Upper lobe of left lung (tissue), 6 donors: Measurements from ENCODE around the gene FHOD3. TPM values are rescaled to one million over a fixed set of nuclear protein-coding genes. Genes with fewer than 3 reads are reported as not detected.

ENCODE experiments used
- ATAC-seq, 2 donors: fragments of 200-7000 bp; cut with Tn5 transposase; one replicate each; pipeline ENCODE4 v1.9.1; 2022; ENCODE audit warnings: mild to moderate bottlenecking in 2 of 2, moderate library complexity in 2 of 2; ENCODE audit not compliant: low FRiP score in 2 of 2
- DNase-seq, 2 donors: peaks; one replicate each; pipeline ENCODE4 v3.0.0-alpha.2; 2019 to 2020
- H3K27ac ChIP-seq, 4 donors: fragments of 200-600 bp; sonication (generic); one replicate each; pipeline ENCODE4 v1.5.1; 2016 to 2019
- H3K27me3 ChIP-seq, 4 donors: fragments of 200-600 bp; sonication (generic); one replicate each; pipeline ENCODE4 v1.5.1; 2017 to 2019
- H3K36me3 ChIP-seq, 4 donors: fragments of 200-600 bp; sonication (generic); one replicate each; pipeline ENCODE4 v1.5.1; 2016 to 2019
- H3K4me1 ChIP-seq, 4 donors: fragments of 200-600 bp; sonication (generic); one replicate each; pipeline ENCODE4 v1.5.1; 2018 to 2019
- H3K4me3 ChIP-seq, 4 donors: fragments of 200-600 bp; sonication (generic); one replicate each; pipeline ENCODE4 v1.5.1; 2017 to 2019; ENCODE audit warnings: mild to moderate bottlenecking in 2 of 4, moderate library complexity in 1 of 4
- H3K9me3 ChIP-seq, 4 donors: fragments of 200-600 bp; sonication (generic); one replicate each; pipeline ENCODE4 v1.5.1; 2018 to 2019
- EP300 ChIP-seq, 4 donors: sonication (generic); formaldehyde crosslinking; IDR thresholded peaks; one replicate each; pipeline ENCODE4 v1.5.1; 2017; ENCODE audit warnings: antibody characterized with exemption in 4 of 4, control low read depth in 2 of 4
- POLR2A ChIP-seq, 4 donors: fragments of 450-650 bp; IDR thresholded peaks; one replicate each; pipeline ENCODE4 v1.5.1; 2016 to 2017; ENCODE audit warnings: antibody characterized with exemption in 4 of 4, mild to moderate bottlenecking in 2 of 4
- POLR2AphosphoS5 ChIP-seq, 2 donors: sonication (generic); formaldehyde crosslinking; IDR thresholded peaks; one replicate each; pipeline ENCODE4 v1.5.1; 2017; ENCODE audit warnings: antibody characterized with exemption in 2 of 2
- WGBS, 2 donors: methylation state at CpG; one replicate each; pipeline ENCODE4 v1.1.5; 2017 to 2018; 5-methylcytosine and 5-hydroxymethylcytosine counted together
- total RNA-seq, 6 donors: library from RNA; depleted of rRNA in 4 of 6; stranded (reverse); fragments of >200 nt in 4 of 6; gene quantifications; one replicate each; pipeline versions ENCODE4 v1.1.0 to v1.2.1, GENCODE V29; 2016 to 2021
- TF ChIP-seq, protein P1 (sequence below), 6 experiments: fragments of 450-650 bp in 4 of 6; fragments of 200-600 bp in 2 of 6; sonication (generic) in 2 of 6; IDR thresholded peaks; one replicate each; pipeline ENCODE4 v1.5.1; 2016 to 2019; ENCODE audit warnings: antibody characterized with exemption in 6 of 6
- donor health status: DM: no; HTN: no; CAD: no; lungs with moderate emphysema.
- donor health status: DM: no; HTN: yes; CAD: no; lungs with severe emphysema.

FHOD3 gene
- total RNA-seq, 6 donors from 2014 or later, result 0.40 to 4.8 (median 2.8) TPM

GRCh38 chr18:36792634-36793283 is 495.2 kb downstream of the FHOD3 start:
- Histone ChIP-seq H3K4me3 (no peak overlapping the region), H3K9me3 (no peaks in the 10 kb centered on the region), H3K27ac (no peak overlapping the region), H3K27me3 (no peaks in the 10 kb centered on the region), H3K4me1 (no peaks in the 10 kb centered on the region), H3K36me3 (peaks cover 3 to 71% (median 34%) of the 10 kb centered on the region in 4 donors)
- WGBS, 2 donors, result 98% methylated on average over 4 of the region's 4 CpGs
- TF ChIP-seq POLR2AphosphoS5 (IDR thresholded peaks at IDR 0.05) (no peak), EP300 (IDR thresholded peaks at IDR 0.05) (no peak), POLR2A (IDR thresholded peaks at IDR 0.05) (no peak)
- TF ChIP-seq, protein P1, sequence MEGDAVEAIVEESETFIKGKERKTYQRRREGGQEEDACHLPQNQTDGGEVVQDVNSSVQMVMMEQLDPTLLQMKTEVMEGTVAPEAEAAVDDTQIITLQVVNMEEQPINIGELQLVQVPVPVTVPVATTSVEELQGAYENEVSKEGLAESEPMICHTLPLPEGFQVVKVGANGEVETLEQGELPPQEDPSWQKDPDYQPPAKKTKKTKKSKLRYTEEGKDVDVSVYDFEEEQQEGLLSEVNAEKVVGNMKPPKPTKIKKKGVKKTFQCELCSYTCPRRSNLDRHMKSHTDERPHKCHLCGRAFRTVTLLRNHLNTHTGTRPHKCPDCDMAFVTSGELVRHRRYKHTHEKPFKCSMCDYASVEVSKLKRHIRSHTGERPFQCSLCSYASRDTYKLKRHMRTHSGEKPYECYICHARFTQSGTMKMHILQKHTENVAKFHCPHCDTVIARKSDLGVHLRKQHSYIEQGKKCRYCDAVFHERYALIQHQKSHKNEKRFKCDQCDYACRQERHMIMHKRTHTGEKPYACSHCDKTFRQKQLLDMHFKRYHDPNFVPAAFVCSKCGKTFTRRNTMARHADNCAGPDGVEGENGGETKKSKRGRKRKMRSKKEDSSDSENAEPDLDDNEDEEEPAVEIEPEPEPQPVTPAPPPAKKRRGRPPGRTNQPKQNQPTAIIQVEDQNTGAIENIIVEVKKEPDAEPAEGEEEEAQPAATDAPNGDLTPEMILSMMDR (IDR thresholded peaks at IDR 0.05), result no peak
- DNase-seq (no peak), ATAC-seq (no peak)

- H3K36me3 ChIP-seq, result peaks cover 8 to 89% (median 34%) of the 10 kb centered on the region in 4 donors
Observed at GRCh38 chr18:36798738-36799473, 501.4 kb downstream of the FHOD3 start.

GRCh38 chr18:36805105-36805504 is 507.6 kb downstream of the FHOD3 start:
- no peak overlapping the region for H3K4me3 ChIP-seq
- no peaks in the 10 kb centered on the region for H3K27me3 ChIP-seq
- H3K36me3 ChIP-seq, result peaks cover 7 to 74% (median 22%) of the 10 kb centered on the region in 4 donors
- no peaks in the 10 kb centered on the region for H3K9me3 ChIP-seq
- peaks cover 0 to 6% (median 0%) of the 10 kb centered on the region in 4 donors for H3K4me1 ChIP-seq
- TF ChIP-seq POLR2A (IDR thresholded peaks at IDR 0.05), result no peak
- no peak for TF ChIP-seq POLR2AphosphoS5 (IDR thresholded peaks at IDR 0.05)
- TF ChIP-seq, protein P1 (IDR thresholded peaks at IDR 0.05), result no peak
- TF ChIP-seq EP300 (IDR thresholded peaks at IDR 0.05), result no peak
- no peak overlapping the region for H3K27ac ChIP-seq
- ATAC-seq (no peak), DNase-seq (no peak)
- 90 to 95% methylated on average over 2 of the region's 2 CpGs for WGBS, 2 donors

More at GRCh38 chr18:36798738-36799473, 501.4 kb downstream of the FHOD3 start:
- ATAC-seq, result no peak
- DNase-seq, result no peak
- Histone ChIP-seq H3K27me3 (no peaks in the 10 kb centered on the region), H3K4me3 (no peak overlapping the region), H3K4me1 (no peaks in the 10 kb centered on the region), H3K9me3 (no peaks in the 10 kb centered on the region), H3K27ac (no peak overlapping the region)
- WGBS, 2 donors, result 93 to 98% methylated on average over 3 of the region's 3 CpGs
- TF ChIP-seq POLR2A (IDR thresholded peaks at IDR 0.05), result no peak
- TF ChIP-seq, protein P1 (IDR thresholded peaks at IDR 0.05), result no peak
- no peak for TF ChIP-seq POLR2AphosphoS5 (IDR thresholded peaks at IDR 0.05)
- no peak for TF ChIP-seq EP300 (IDR thresholded peaks at IDR 0.05)

- no peak for DNase-seq
- Histone ChIP-seq H3K9me3 (no peaks in the 10 kb centered on the region), H3K4me1 (peaks cover 0 to 16% (median 4%) of the 10 kb centered on the region in 4 donors), H3K4me3 (no peak overlapping the region), H3K27me3 (no peaks in the 10 kb centered on the region), H3K27ac (no peak overlapping the region), H3K36me3 (peaks cover 7 to 43% (median 19%) of the 10 kb centered on the region in 4 donors)
- TF ChIP-seq EP300 (IDR thresholded peaks at IDR 0.05) (no peak), POLR2A (IDR thresholded peaks at IDR 0.05) (no peak), POLR2AphosphoS5 (IDR thresholded peaks at IDR 0.05) (no peak)
- TF ChIP-seq, protein P1 (IDR thresholded peaks at IDR 0.05), result no peak
- 89 to 90% methylated on average over 2 of the region's 2 CpGs for WGBS, 2 donors
- no peak for ATAC-seq
Observed at GRCh38 chr18:36808681-36809080, 511.2 kb downstream of the FHOD3 start.
